Activated naive CD4-positive, alpha-beta T cell treated with anti-CD3 and anti-CD28 coated beads for 36 hours (primary cell): ENCODE data around the gene CEP350. TPM values are rescaled to one million over a fixed set of nuclear protein-coding genes. Genes with fewer than 3 reads are reported as not detected.

Source experiments
- CTCF ChIA-PET: fragments of 350-600 bp; sonication (Branson Sonifier 250); formaldehyde crosslinking; loops from one replicate; lab custom pipeline; 2021; ENCODE audit warnings: antibody characterized with exemption; lab: Charles Lee
- DNase-seq: peaks from one replicate; pipeline ENCODE4 v3.0.0-alpha.2; 2020
- H3K27ac Mint-ChIP-seq: one replicate; pipeline ENCODE4 v1.8.0; 2021; ENCODE audit warnings: mild to moderate bottlenecking, mixed read lengths
- H3K27me3 Mint-ChIP-seq: one replicate; pipeline ENCODE4 v1.8.0; 2021; ENCODE audit warnings: low read depth, mixed read lengths
- H3K36me3 Mint-ChIP-seq: one replicate; pipeline ENCODE4 v1.8.0; 2021; ENCODE audit warnings: low read depth, mixed read lengths
- H3K4me1 Mint-ChIP-seq: one replicate; pipeline ENCODE4 v1.8.0; 2021; ENCODE audit warnings: low read depth, mixed read lengths
- H3K4me3 Mint-ChIP-seq: one replicate; pipeline ENCODE4 v1.8.0; 2021; ENCODE audit warnings: mild to moderate bottlenecking, moderate library complexity, mixed read lengths
- H3K9me3 Mint-ChIP-seq: one replicate; pipeline ENCODE4 v1.8.0; 2021; ENCODE audit warnings: mixed read lengths
- intact Hi-C: fragments of 100-400 bp; cut with micrococcal nuclease; formaldehyde crosslinking; loops from one replicate; pipeline ENCODE4 v1.15.1; 2023
- total RNA-seq, 2 experiments: library from RNA; stranded (reverse); gene quantifications; one replicate each; pipeline ENCODE4 v1.2.3, GENCODE V29; 2021

CEP350 gene
- total RNA-seq, 2 experiments from 2014 or later: 30.3 to 36.0 TPM

GRCh38 chr1:180156201-180156600 is 201.6 kb downstream of the CEP350 start:
- Mint-ChIP-seq H3K36me3 (no peaks in the 10 kb centered on the region), H3K4me1 (peaks cover 22% of the 10 kb centered on the region), H3K27ac (no peak overlapping the region), H3K9me3 (no peaks in the 10 kb centered on the region), H3K4me3 (peak overlapping the region; percentile 34), H3K27me3 (no peaks in the 10 kb centered on the region)
- no peak for DNase-seq
- CTCF ChIA-PET: interaction anchor here (1.5 kb wide), 1 partner anchor 23 kb away, joined by 7 read pairs; no protein-coding TSS in a partner anchor
- intact Hi-C loops: loop anchor here (10.0 kb wide), 2 partner anchors 879 to 1121 kb away; partner anchors contain the start of gene MR1

GRCh38 chr1:180156631-180157091 is 202.1 kb downstream of the CEP350 start:
- no peak for DNase-seq
- Mint-ChIP-seq H3K4me3 (no peak overlapping the region), H3K4me1 (peaks cover 22% of the 10 kb centered on the region), H3K27ac (no peak overlapping the region), H3K27me3 (no peaks in the 10 kb centered on the region), H3K36me3 (no peaks in the 10 kb centered on the region), H3K9me3 (no peaks in the 10 kb centered on the region)
- intact Hi-C loops: loop anchor here (10.0 kb wide), 2 partner anchors 878 to 1122 kb away; partner anchors contain the start of gene MR1
- CTCF ChIA-PET: no interaction called here

GRCh38 chr1:180157108-180157507 is 202.5 kb downstream of the CEP350 start:
- no peaks in the 10 kb centered on the region for H3K9me3 Mint-ChIP-seq
- H3K4me3 Mint-ChIP-seq: no peak overlapping the region
- intact Hi-C loops: loop anchor here (10.0 kb wide), 2 partner anchors 878 to 1122 kb away; partner anchors contain the start of gene MR1
- H3K27ac Mint-ChIP-seq: no peak overlapping the region
- CTCF ChIA-PET: interaction anchor here (0.9 to 1.4 kb wide), 2 partner anchors 20 to 22 kb away, joined by 3 to 4 read pairs; no protein-coding TSS in a partner anchor
- peaks cover 22% of the 10 kb centered on the region for H3K4me1 Mint-ChIP-seq
- no peak for DNase-seq
- no peaks in the 10 kb centered on the region for H3K36me3 Mint-ChIP-seq
- no peaks in the 10 kb centered on the region for H3K27me3 Mint-ChIP-seq

GRCh38 chr1:180157576-180158057 is 203.0 kb downstream of the CEP350 start:
- H3K27ac Mint-ChIP-seq: no peak overlapping the region
- no peak overlapping the region for H3K4me3 Mint-ChIP-seq
- CTCF ChIA-PET: interaction anchor here (0.9 to 2.1 kb wide), 3 partner anchors 19 to 23 kb away, joined by 3 to 7 read pairs (median 4); no protein-coding TSS in a partner anchor
- H3K36me3 Mint-ChIP-seq: no peaks in the 10 kb centered on the region
- peaks cover 22% of the 10 kb centered on the region for H3K4me1 Mint-ChIP-seq
- intact Hi-C loops: loop anchor here (10.0 kb wide), 2 partner anchors 877 to 1123 kb away; partner anchors contain the start of gene MR1
- no peak for DNase-seq
- H3K9me3 Mint-ChIP-seq: no peaks in the 10 kb centered on the region
- no peaks in the 10 kb centered on the region for H3K27me3 Mint-ChIP-seq

- peaks cover 22% of the 10 kb centered on the region for H3K4me1 Mint-ChIP-seq
- no peaks in the 10 kb centered on the region for H3K27me3 Mint-ChIP-seq
- CTCF ChIA-PET: interaction anchor here (0.7 to 2.1 kb wide), 6 partner anchors 11 to 283 kb away, joined by 3 to 7 read pairs (median 4); no protein-coding TSS in a partner anchor
- no peaks in the 10 kb centered on the region for H3K36me3 Mint-ChIP-seq
- no peak overlapping the region for H3K27ac Mint-ChIP-seq
- H3K4me3 Mint-ChIP-seq: no peak overlapping the region
- no peak for DNase-seq
- H3K9me3 Mint-ChIP-seq: no peaks in the 10 kb centered on the region
- intact Hi-C loops: loop anchor here (10.0 kb wide), 2 partner anchors 876 to 1124 kb away; partner anchors contain the start of gene MR1
Observed at GRCh38 chr1:180158149-180159147, 203.8 kb downstream of the CEP350 start.

GRCh38 chr1:180160357-180160756 is 205.7 kb downstream of the CEP350 start:
- intact Hi-C loops: no loop called here
- peaks cover 20% of the 10 kb centered on the region for H3K4me1 Mint-ChIP-seq
- no peaks in the 10 kb centered on the region for H3K9me3 Mint-ChIP-seq
- H3K36me3 Mint-ChIP-seq: no peaks in the 10 kb centered on the region
- no peak overlapping the region for H3K4me3 Mint-ChIP-seq
- no peak overlapping the region for H3K27ac Mint-ChIP-seq
- H3K27me3 Mint-ChIP-seq: no peaks in the 10 kb centered on the region
- CTCF ChIA-PET: no interaction called here
- no peak for DNase-seq

GRCh38 chr1:180163041-180163440 is 208.4 kb downstream of the CEP350 start:
- CTCF ChIA-PET: no interaction called here
- no peak overlapping the region for H3K27ac Mint-ChIP-seq

More at GRCh38 chr1:180163041-180163440, 208.4 kb downstream of the CEP350 start:
- H3K9me3 Mint-ChIP-seq: no peaks in the 10 kb centered on the region
- intact Hi-C loops: no loop called here
- H3K4me1 Mint-ChIP-seq: peaks cover 4% of the 10 kb centered on the region
- no peak overlapping the region for H3K4me3 Mint-ChIP-seq
- no peaks in the 10 kb centered on the region for H3K27me3 Mint-ChIP-seq
- DNase-seq: no peak
- no peaks in the 10 kb centered on the region for H3K36me3 Mint-ChIP-seq

Other genes starting within 250 kb of the CEP350 start
- under 1 TPM in 1 of 2 experiments, not detected in 1; 0.10 TPM for gene FAM163A, start 211.5 kb upstream of the CEP350 start, total RNA-seq
- gene TOR1AIP2, start 77.0 kb upstream of the CEP350 start, total RNA-seq: 10 to 100 TPM; 28.1 to 28.9 TPM
- gene TOR1AIP1, start 72.5 kb upstream of the CEP350 start, total RNA-seq: 10 to 100 TPM; 39.4 to 42.3 TPM
- 10 to 100 TPM; 27.6 to 31.9 TPM for gene QSOX1, start 200.1 kb downstream of the CEP350 start, total RNA-seq